ENCODE results near the gene QSOX2. TPM values are rescaled to one million over a fixed set of nuclear protein-coding genes. Genes with fewer than 3 reads are reported as not detected.

The QSOX2 gene
- polyA plus RNA-seq, 3 donors, result 16.6 to 19.0 (median 18.8) TPM

DNA sequence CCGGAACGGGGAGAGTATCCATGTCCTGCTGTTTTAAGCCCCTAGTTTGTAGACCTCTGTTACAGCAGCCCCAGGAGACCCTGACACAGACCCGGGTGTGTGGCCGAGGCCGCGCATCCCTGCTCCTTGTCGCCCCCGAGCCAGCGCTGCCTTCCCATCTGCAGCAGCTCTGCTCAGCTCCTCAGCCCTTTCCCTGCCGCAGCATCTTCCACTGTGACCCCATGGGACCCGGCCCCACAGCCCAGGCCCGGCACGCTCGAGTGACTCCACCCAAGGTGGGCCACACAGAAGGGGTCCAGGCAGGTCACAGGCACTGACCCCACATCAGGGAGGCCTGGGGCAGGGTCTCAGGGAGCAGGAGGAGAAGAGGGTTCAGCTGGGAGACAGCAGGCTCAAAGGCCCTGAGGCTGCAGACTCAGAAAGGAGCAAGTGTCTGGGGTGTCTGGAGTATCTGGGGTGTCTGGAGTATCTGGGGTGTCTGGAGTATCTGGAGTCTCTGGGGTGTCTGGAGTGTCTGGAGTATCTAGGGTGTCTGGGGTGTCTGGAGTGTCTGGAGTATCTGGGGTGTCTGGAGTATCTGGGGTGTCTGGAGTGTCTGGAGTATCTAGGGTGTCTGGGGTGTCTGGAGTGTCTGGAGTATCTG, 71.8 kb downstream of the QSOX2 start:
- DNase-seq (ENCODE audit: extremely low read depth in 1 of 11, low read depth in 9 of 11, low spot score in 4 of 11), result no peak

DNA sequence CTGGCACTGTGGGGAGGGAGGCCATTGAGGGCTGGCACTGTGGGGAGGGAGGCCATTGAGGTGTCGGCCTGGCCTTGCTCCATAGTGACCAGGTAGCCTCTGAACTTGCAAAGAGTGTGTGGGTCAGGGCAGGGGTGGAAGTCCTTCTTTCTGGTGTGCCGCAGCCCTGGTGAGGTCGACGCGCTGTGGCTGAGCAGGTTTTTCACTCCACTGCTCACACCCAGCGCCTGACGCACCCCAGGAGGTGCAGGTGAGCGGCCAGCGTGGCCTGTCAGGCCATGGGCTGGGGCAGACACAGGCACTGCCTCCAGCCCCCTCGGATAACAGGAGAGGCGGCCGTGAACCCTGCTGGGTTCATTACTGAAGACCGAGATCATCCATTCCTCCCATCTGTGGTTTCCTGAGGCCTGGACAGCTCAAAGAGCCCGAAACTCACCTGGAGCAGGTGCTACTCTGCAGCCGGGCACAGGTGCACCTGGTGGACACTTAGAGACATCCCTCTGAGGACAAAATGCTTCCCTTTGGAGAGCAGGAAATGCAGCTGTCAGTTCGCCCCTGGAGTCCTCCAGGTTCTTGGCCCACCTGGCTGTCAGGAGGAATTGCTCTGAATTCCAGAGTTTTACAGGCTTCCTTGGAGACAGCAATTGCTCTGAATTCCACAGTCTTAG, 73.1 kb downstream of the QSOX2 start:
- DNase-seq (ENCODE audit: extremely low read depth in 1 of 11, low read depth in 9 of 11, low spot score in 4 of 11), result no peak

DNA sequence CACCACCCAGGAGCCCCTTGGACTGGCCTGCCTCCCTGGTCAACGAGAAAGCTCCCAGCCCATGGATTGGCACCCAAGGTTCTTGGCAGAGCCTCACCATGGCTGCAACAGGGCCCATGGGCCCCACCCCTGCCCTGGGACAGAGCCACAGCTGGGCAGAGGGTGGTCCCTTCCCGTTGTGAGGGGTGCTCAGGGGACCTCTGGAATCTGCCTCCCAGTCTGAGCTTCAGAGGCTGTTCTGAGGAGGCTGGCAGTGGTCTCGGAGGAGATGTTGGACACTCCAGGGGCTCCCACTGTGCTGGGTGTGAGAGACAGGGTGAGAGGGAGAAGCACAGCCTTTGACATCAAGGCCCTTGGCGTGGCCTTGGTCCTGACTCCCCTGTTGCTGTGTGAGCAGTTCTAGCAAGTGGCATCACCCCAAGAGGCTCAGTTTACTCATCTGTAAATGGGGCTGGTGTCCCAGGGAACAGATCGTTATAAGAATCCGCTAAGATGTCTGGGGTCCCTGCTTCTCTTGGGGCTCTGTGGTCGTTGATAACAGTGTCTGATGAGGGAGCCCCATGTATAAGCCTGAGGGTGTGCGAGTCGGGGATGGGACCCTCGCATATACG, 73.7 kb downstream of the QSOX2 start:
- no peak for DNase-seq (ENCODE audit: extremely low read depth in 1 of 11, low read depth in 9 of 11, low spot score in 4 of 11)

DNA sequence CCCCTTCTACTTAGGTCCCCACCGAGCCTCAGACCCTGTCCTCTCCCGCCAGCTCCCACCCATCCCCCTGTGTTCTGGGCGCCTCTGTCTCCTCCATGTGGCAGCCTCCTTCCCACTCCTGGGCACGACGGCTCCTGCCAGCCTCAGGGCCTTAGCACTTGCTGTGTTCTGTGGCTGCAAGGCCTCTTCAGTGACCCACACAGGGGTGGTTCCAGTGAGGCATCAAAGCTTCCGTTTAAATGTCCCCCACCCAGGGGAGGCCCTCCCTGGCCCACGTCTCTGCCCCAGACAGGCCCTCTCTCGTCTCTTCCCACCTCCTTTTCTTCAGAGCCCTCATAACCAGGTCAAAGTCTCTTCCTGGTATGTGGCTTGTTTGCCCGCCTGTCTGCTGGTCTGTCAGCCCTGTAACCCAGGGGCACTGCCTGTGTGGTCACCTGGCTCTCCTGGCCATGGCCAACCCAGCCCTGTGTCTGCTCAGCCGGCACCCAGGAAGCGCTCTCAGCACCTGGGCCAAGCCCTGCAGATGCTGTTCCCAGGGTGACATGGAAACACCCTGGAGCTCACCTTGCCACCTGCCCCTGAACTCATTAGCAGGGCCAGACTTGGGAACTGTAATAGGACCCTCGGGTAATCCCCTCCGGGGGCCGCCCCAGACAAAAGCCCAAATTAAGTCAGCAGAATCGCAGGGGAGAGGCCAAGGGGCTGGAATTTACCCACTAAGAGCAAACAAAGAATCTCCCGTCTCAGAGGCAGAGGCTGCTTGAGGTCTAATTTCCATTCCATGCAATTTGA, 74.4 kb downstream of the QSOX2 start:
- no peak for DNase-seq (ENCODE audit: extremely low read depth in 1 of 11, low read depth in 9 of 11, low spot score in 4 of 11)

DNA sequence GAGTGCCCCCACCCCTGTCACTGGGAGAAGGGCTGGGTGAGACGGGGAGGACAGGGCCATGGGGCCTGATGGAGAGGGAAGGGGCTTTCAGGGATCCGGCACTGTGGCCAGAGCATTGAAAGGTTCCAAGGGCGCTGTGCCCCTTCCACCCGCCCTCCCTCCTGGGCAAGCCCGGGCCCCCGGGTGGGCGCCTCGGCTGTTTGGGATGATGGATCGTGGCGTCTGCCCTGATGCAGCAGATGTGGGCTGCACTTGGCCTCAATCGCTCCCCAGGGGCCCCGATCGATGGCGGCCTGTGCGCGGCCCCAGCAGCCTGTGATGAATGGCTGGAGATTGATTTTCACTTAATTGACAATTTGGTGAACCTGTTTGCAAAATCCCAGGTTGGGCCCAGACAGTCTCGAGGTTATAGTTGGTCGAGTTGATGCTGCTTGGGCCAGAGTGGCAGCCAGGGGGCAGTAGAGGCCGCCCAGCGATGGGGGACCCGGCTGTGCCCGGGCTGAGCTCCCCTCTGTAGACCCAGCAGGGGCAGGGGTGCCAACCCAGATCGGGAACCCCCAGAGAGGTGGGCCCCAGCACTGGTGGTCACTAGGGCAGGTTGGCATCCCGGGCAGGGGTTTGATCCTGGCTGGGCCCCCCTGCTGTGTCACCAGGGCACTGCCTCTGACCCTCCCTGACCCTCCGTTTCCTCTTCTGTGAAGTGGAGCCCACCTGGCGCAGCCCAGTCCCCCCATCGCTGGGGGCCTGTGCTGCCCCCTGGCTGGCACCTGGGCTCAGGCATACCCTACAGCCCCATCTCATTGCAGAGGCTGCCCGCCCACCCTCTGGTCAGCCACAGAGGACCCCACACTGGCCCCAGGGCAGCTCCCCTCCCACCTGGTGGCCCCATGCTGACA, 75.4 kb downstream of the QSOX2 start:
- no peak for DNase-seq (ENCODE audit: extremely low read depth in 1 of 11, low read depth in 9 of 11, low spot score in 4 of 11)

DNA sequence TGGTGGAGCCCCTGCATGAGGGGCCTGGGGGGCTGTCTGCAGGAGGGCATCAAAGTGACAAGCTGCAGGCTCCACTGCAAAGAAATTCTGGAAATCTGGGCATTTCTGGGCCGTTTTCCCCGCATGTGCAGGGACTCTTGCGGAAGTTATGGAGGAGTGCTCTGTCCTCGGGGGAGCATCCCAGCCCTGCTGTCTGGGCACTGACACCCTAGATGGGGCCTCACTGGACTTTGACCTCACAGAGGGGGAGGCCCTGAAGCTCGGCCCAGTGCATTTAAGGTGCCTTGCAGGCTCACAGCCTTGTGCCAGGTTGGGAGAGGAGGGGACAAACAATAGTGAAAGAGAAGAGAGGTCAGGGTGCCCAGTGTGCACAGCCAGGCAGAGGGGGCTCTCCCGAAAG, 76.1 kb downstream of the QSOX2 start:
- DNase-seq (ENCODE audit: extremely low read depth in 1 of 11, low read depth in 9 of 11, low spot score in 4 of 11), result no peak

DNA sequence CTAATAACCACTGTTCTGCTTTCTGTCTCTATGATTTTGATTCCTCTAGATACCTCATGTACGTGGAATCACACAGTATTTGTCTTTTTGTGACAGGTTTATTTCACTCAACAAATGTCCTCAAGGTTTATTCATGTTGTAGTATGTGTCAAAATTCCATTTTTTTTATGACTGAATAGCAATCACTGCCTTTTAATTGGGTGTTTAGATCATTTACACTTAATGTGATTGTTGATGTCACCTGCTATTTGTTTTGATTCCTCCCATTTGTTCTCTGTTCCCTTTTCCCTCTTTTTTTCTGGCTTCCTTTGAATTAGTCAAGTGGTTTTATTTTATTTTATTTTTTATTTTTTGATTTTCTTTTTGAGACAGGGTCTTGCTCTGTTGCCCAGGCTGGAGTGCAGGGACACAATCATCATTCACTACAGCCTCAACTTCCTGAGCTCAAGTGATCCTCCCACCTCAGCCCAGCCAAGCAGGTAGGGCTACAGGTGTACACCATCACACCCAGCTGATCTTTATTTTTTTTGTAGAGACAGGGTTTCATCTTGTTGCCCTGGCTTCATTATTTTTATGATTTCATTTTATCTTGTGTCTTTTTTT, 82.3 kb downstream of the QSOX2 start:
- no peak for DNase-seq (ENCODE audit: extremely low read depth in 1 of 11, low read depth in 9 of 11, low spot score in 4 of 11)

DNA sequence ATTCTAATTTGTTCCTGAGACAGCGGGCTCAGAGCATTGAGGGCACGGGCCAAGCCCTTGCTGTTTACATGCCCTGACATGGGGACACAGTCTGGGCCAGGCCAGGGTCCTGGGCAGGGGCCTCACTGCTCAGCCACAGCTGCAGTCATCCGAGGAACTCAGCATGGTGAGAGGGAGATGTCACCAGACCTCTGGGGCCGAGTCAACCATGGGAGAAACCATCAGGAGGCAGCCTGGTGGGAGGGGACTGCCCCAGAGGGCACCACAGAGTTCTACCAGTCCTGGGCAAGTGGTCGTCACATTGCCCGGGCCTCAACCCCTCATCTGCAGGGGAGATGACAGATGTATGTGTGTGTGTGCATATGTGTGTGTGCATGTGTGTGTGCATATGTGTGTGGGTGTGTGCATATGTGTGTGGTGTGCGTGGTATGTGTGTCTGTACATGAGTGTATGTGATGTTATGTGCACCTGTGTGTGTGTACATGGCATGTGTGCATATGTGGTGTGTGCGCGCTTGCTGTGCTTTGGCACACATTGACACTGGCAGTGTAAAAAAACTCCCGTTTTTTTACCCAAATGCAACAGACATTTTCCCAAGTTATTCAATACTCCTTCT, 84.5 kb downstream of the QSOX2 start:
- no peak for DNase-seq (ENCODE audit: extremely low read depth in 1 of 11, low read depth in 9 of 11, low spot score in 4 of 11)

DNA sequence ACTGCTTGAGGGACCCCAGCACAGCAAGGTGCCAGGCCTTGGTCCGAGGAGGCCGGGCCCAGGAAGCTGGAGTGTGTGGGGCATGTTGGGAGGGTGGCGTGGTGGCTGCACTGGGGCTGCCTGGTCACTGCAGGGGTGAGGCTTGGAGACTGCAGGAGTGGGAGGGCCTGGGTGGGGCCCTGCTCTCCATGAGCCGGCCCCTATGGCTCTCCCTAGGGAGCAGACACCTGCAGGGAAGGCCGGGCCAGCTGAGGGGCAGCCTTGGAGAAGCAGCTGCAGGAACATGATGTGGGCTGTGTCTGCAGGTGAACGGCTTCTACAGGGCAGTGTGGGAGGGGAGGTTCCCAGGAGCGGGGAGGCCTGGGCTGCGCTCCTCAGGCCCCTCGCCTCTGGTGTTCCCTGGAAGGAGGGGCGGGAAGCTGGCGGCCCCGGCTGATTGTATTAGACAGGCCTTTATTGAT, 85.2 kb downstream of the QSOX2 start:
- no peak for DNase-seq (ENCODE audit: extremely low read depth in 1 of 11, low read depth in 9 of 11, low spot score in 4 of 11)

DNA sequence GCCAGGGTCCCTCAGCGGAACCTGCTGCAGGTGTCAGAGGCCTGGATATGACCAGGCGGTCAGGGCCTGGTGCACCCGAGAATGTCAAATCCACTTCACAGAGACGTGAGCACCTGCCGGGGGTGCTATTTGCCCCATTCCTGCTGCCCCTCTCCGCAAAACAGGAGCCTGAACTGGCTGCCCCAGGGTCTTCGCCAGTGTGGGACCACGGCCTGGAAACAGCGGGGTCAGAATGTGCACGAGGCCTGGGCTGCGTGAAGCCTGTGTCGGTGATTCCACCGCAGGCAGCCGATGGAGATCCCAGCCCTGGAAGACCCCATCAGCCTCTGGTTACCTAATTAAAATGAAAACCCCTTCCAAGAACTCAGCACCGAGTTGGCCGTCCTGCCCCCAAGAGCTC, 85.8 kb downstream of the QSOX2 start:
- no peak for DNase-seq (ENCODE audit: extremely low read depth in 1 of 11, low read depth in 9 of 11, low spot score in 4 of 11)

DNA sequence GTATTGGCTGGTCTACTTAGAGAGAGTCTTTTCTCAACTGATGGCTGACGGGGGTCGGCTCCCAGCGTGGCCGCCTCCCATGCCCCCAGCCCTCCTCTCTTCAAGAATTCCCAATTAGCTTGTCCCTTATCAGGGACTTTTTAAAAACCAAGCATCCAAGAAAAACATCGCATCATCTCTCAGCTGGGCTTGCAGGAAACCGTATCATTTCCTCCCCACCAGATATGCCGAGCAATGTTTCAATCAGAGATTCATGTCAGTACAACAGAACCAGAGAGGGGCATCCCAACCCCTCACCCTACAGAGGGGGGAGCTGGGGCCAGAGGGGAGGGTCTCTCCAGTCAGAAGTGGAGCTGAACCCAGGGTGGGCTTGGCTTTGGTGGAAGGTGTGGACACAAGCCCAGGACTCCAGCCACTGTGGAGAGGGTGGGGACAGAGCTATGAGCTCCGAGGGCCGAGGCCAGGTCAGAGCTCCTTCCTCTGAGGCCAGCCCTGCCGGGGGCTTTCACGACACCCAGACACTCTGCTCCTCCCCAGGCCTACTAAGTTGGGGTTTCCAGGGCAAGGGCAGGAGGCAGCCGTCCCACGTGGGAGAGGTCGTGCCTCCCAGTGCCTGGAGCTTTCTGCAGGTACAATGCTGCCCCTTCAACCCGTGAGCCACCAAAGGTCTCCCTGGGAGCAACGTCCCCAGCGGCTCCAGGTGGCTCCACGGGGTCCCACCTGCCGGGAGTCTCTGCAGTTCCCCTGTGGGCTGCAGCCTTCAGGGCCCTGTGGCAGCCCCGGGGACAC, 87.9 kb downstream of the QSOX2 start:
- no peak for DNase-seq (ENCODE audit: extremely low read depth in 1 of 11, low read depth in 9 of 11, low spot score in 4 of 11)

Other genes with a start within 250 kb of the QSOX2 start
- gene NACC2, start 150.5 kb downstream of the QSOX2 start, polyA plus RNA-seq (ENCODE audit: insufficient read length in 3 of 3), result 1 to 10 TPM; 7.0 to 9.6 (median 9.4) TPM
- 10 to 100 TPM; 16.2 to 22.9 (median 19.7) TPM for gene TMEM250, start 126.9 kb downstream of the QSOX2 start, polyA plus RNA-seq (ENCODE audit: insufficient read length in 3 of 3)
- gene LHX3, start 40.7 kb downstream of the QSOX2 start, polyA plus RNA-seq (ENCODE audit: insufficient read length in 3 of 3), result not detected
- 1 to 10 TPM; 1.7 to 4.5 (median 2.3) TPM for gene CCDC187, start 58.3 kb upstream of the QSOX2 start, polyA plus RNA-seq (ENCODE audit: insufficient read length in 3 of 3)
- gene GPSM1, start 81.7 kb upstream of the QSOX2 start, polyA plus RNA-seq (ENCODE audit: insufficient read length in 3 of 3), result 10 to 100 TPM; 28.2 to 48.1 (median 47.2) TPM
- 10 to 100 TPM; 10.3 to 14.7 (median 14.6) TPM for gene DNLZ, start 117.9 kb upstream of the QSOX2 start, polyA plus RNA-seq (ENCODE audit: insufficient read length in 3 of 3)
- gene CARD9, start 127.9 kb upstream of the QSOX2 start, polyA plus RNA-seq (ENCODE audit: insufficient read length in 3 of 3), result 1 to 10 TPM; 1.3 to 3.2 (median 3.0) TPM
- gene SNAPC4, start 154.4 kb upstream of the QSOX2 start, polyA plus RNA-seq (ENCODE audit: insufficient read length in 3 of 3), result 10 to 100 TPM; 10.0 to 14.8 (median 13.6) TPM
- 10 to 100 TPM; 45.3 to 60.6 (median 48.1) TPM for gene ENTR1, start 164.8 kb upstream of the QSOX2 start, polyA plus RNA-seq (ENCODE audit: insufficient read length in 3 of 3)
- 10 to 100 TPM; 55.7 to 67.3 (median 61.1) TPM for gene PMPCA, start 164.8 kb upstream of the QSOX2 start, polyA plus RNA-seq (ENCODE audit: insufficient read length in 3 of 3)
- 10 to 100 TPM; 11.6 to 17.0 (median 16.9) TPM for gene INPP5E, start 194.0 kb upstream of the QSOX2 start, polyA plus RNA-seq (ENCODE audit: insufficient read length in 3 of 3)
- gene SEC16A, start 237.2 kb upstream of the QSOX2 start, polyA plus RNA-seq (ENCODE audit: insufficient read length in 3 of 3), result 10 to 100 TPM; 63.2 to 66.9 (median 63.5) TPM

All from renal cortex interstitium (tissue), 11 donors.